ENCODE data around the gene NAT14.
"Not testable (repeated sequence)": the region's sequence is repeated elsewhere in the genome, so short reads cannot be mapped to it uniquely, and the experiment has no call there.

Gene NAT14

DNA sequence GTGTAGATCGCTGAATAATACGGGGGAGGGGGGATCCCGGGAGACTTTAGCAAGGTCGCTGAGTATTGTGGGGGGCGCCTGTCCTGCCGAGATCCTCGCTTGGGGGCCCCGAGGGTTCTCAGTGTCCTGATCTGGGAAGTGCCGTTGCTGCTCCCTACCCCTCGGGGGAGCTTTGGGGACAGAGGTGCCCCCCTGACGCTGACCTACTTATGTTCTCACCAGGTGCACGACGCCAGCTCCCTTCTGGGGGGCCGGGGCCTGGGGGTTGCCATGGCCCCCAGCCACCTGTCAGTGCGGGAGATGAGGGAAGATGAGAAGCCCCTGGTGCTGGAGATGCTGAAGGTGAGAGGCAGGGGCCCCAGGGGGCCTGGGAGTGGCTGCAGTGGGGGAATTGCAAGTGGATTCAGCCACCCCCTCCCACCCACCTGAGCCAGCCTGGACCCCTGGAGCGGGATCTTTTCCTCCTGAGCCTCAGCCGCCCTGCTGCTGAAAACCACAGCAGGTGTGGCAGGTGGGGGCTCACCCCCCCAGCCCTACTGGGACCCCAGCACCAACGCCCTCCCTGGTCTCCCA is 537 bp downstream of the NAT14 start:
- in situ Hi-C loops (cut with MboI; ENCODE audit: low sequenced_read_pairs), result no loop called here

DNA sequence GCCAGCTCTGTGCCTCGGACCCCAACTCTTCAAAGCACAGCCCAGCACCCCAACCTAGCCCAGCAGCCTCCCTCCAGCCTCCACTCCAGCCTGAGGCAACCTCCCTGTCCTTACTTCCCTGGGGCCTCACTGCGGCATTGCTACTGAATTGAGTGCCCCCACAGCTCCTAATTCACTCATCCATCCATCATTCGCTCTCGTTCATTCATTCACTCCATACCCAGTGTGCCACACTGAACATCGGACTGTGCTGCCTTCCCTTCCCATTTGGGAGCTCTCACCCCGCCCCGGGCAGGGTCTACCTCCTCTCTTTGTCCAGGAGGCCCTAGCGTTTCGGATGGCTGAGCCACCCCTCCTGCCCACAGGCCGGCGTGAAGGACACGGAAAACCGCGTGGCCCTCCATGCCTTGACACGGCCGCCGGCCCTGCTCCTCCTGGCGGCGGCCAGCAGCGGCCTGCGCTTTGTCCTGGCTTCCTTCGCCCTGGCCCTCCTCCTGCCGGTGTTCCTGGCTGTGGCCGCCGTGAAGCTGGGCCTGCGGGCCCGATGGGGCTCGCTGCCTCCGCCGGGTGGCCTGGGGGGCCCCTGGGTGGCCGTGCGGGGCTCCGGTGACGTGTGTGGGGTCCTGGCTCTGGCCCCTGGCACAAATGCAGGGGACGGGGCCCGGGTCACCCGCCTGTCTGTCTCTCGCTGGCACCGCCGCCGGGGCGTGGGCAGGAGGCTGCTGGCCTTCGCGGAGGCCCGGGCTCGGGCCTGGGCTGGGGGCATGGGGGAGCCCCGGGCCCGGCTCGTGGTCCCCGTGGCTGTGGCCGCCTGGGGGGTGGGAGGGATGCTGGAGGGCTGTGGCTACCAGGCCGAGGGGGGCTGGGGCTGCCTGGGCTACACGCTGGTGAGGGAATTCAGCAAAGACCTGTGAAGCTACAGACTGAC is 1.3 kb downstream of the NAT14 start:
- in situ Hi-C loops (cut with MboI; ENCODE audit: low sequenced_read_pairs), result no loop called here

DNA sequence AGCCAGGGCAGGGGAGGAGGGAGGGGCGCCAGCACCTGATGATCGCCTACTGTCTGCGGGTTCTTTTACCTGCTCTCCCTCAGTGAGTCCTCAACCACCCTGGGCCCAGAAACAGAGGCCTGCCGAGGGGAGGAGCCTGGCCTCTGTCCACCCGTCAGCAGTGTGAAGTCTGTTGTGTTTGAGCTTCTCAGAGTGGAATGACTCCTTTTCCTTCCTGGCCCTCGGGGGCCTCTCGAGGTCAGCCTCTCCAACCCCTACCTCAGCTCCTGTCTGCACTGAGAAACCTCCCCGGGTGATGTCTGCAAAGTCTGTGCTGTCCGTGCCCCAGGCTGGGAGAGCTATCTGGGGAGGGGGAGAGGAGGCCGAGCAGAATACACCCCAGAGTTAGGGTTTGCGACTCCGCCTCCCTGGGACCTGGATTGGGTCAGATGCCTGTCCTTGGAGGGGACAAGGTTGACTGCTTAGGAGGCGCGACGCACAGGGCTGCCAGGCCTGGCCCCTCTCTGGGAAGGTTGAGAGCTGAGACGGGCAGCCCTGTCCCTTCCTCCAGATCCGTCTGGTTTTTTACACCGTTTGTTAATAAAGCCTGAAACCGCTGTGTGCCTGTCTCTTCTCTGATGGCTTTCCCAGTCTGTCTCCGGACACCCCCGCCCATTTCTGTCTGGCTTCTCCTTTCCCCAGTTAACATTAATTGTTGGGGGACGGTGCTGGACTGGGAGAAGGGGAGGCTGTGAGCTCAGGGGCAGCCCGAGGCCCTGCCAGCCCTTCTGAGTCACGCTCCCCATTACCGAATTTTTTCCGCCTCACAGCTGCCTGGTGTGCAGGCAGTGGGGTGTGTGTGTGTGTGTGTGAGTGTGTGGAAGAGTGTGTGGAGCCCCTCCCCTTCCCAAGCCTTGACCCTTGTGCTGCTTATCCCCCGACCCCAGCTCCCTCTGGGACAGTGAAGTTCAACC is 2.3 kb downstream of the NAT14 start:
- in situ Hi-C loops (cut with MboI; ENCODE audit: low sequenced_read_pairs), result no loop called here

DNA sequence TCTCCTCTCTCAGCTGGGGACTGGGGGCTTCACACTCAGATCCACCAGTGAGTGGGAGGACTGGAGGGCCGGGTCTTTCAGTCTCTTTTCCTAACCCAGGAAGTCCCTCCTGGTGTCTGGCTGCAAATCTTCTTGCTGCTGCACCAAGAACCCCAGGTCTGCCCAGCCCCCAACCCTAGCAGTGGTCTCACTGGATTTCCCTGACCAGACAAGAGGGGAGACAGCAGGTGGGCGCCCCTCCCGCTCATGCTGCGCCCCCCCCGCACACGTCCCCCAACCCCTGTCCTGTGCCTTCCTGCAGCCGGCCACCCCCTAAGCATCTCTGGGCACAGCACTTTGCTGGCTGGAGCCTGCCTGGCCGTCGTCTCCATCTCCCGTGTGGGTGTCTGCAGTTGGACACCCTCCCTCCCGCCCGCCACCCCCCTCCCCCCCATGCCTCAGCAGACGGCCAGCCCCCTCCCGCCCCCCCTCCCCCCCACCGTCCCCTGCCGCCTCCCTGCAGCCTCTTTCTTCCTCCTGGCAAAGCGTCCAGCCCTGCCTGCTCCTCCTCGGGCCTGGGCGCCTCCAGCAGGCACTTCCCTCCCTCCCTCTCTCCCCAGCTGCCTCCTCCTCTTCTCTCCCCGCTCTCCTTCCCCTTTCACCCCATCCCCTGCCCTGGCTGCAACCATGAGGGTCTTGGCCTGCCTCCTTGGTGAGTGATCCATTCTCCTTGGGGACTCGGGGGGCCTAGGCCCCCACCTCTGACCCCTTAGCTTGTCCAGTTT is 3.1 kb downstream of the NAT14 start, which contains the start of gene SSC5D:
Gene SSC5D (plus strand): TSS at position 513 of the 764 bp plus-strand sequence. CDS start 154 bp downstream, at position 667.
- in situ Hi-C loops (cut with MboI; ENCODE audit: low sequenced_read_pairs), result no loop called here

DNA sequence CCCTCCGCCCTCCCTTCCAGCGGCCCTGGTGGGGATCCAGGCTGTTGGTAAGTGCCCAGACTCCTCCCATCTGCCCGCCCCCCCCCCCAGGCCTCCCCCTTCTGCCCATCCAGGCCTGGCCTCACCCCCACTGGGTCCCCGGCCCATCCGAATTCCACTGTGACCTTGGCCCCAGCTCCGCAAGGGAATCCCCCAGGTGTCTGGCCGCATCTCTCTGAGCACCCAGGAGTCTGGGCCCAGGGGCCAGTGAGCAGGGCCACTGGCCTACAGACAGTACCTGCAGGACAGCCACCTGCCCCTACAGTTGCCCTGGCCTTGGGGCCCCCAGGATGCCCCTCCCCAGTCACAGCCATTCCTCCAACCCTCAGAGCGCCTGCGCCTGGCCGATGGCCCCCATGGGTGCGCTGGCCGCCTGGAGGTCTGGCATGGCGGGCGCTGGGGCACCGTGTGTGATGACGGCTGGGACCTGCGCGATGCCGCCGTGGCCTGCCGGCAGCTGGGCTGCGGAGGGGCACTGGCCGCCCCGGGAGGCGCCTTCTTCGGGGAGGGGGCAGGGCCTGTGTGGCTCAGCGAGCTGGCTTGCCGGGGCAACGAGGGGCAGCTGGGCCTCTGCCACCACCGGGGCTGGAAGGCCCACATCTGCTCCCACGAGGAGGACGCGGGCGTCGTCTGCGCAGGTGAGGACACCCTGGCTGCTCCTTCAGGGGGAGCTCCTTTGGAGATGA is 4.2 kb downstream of the NAT14 start:
- in situ Hi-C loops (cut with MboI; ENCODE audit: low sequenced_read_pairs), result no loop called here

- in situ Hi-C loops (cut with MboI; ENCODE audit: low sequenced_read_pairs), result no loop called here
Measured at GRCh38 chr19:55489711-55490477, 4.9 kb downstream of the NAT14 start.

DNA sequence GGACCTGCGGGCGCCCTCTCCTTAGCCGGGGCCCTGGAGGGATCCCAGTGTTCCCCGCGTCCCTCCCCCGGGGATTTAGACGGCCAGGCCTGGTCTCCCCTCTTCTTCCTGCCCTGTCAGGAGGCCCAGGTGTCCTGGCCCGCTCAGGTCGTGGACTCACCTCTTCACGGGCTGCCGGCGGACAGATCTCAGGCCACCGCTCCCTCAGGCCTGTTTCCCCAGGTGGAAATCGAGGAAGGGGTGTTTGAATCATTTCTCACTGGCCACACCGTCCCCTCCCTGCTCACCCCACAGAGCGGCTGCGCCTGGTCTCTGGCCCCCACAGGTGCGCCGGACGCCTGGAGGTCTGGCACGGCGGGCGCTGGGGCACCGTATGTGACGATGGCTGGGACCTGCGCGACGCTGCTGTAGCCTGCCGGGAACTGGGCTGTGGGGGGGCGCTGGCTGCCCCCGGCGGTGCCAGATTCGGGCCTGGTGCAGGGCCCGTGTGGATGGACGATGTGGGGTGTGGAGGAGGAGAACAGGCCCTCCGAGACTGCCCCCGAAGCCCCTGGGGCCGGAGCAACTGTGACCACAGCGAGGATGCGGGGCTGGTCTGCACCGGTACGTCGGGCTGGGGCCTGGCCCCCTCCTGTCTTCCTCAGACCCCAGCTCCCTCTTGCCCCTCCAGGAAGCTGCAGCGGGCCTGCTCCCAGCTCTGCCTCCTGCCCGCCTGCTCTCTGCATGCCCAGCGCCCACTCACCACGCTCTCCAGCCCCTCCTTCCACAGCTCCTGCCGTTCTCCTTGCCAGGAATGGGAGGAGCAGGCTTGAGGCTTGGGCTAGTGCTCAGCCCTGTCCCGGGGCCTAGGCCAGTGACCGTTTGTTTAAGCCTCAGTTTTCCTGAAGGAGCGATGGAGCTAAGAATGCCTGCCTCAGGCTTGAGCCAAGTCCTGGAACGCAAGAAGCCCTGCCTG is 5.8 kb downstream of the NAT14 start:
- in situ Hi-C loops (cut with MboI; ENCODE audit: low sequenced_read_pairs), result no loop called here

DNA sequence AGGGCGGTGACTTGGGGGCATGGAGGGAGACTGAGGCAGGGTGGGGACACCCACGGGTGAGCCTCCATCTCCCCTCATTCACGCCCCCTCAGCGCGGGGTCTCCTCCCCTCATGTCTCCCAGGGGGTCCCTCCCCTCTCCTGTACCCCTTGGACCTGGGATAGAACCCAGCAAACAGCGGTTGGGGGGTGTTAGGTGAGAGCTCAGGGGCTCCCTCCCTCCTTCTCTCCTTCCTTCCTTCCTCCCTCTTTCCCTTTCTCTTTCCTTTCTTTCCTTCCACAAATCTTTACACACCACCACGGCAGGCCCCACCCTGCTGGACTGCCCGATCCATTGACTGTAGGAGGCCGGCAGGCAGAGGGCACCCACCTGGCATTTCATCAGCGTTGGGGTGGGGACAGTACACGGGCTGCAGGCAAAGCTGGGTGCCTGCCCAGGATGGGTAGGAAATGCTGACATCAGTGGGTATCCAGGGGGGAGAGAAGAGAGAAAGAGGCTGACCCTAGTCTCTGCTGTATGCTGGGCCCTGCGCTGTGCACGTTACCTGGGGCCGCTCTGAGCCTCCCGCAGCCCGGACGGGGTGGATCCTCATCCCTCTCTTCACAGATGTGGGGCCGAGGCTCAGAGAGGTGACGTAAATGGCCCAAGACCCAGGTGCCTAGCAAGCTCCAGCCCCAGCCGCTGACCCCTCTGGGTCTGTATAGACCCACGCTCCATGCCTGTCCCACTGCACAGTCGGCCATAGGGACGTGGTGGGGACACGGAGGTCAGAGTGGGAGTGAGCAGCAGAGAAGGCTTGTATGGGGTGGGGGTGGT is 6.8 kb downstream of the NAT14 start:
- in situ Hi-C loops (cut with MboI; ENCODE audit: low sequenced_read_pairs), result no loop called here

DNA sequence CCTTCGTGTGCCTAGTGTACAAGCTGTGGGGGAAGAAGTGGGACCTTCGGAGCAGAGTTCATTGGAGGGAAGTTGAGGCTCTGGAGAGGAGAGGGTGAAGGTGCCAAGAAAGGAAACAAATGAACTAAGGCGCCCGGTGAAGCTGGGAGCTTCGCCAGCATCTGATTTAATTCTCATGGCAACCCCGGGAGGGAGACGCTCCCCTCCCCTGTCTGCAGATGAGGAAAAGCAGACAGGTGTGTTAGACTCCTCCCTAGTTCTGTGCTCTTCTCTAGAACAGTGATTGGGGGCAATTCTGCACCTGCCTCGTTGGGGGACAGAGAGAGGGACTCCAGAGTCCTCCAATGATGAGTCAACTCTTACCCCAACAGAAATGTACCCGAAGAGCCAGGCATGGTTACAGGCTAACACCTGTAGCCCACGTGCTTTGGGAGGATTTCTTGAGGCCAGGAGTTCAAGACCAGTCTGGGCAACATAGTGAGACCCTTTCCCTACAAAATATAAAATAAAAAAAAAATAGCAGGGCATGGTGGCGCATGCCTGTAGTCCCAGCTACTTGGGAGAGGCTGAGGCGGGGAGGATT is 7.5 kb downstream of the NAT14 start:
- in situ Hi-C loops (cut with MboI; ENCODE audit: low sequenced_read_pairs), result no loop called here

DNA sequence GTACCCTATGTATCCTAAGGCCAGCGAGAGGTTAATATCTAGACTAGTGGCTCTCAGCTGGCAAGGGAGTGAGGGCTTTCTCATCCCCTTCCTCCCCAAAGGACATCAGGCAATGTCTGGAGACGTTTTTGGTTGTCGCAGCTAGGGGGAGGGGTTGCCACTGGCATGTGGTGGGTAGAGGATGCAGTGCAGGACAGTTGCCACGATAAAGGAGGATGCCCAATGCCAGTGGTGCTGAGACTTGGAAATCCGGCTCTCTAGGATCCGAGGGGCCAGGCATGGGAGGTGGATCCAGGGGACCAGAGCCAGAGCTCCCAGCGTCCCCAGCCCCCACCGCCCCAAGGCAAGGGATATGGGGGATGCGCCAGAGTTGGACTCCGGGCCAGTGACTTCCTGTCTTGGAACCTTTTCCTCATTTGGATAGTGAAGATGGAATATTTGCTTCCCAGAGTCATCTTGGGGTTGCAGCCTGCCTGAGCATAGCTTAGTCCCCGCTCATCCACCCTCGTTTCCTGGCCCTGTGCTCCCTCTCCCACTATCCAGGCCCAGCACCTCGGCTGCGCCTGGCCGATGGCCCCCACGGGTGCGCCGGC is 8.2 kb downstream of the NAT14 start:
- in situ Hi-C loops (cut with MboI; ENCODE audit: low sequenced_read_pairs), result no loop called here

DNA sequence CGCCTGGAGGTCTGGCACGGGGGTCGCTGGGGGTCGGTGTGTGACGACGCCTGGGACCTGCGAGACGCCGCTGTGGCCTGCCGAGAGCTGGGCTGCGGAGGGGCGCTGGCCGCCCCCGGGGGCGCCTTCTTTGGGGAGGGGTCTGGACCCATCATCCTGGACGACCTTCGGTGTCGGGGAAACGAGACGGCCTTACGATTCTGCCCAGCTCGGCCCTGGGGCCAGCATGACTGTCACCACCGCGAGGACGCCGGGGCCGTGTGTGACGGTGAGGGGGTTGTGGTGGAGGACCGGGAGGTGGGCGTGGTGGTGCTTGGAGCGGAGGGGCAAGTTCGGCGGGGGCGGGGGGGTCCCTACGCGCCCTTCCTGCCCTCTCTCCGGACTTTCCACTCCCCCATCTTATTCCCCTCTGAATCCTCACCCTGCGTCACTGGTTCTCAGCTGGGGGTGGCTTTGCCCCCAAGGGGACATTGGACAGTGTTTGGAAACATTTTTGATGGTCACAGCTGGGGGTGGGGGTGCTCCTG is 8.7 kb downstream of the NAT14 start:
- in situ Hi-C loops (cut with MboI; ENCODE audit: low sequenced_read_pairs), result no loop called here

DNA sequence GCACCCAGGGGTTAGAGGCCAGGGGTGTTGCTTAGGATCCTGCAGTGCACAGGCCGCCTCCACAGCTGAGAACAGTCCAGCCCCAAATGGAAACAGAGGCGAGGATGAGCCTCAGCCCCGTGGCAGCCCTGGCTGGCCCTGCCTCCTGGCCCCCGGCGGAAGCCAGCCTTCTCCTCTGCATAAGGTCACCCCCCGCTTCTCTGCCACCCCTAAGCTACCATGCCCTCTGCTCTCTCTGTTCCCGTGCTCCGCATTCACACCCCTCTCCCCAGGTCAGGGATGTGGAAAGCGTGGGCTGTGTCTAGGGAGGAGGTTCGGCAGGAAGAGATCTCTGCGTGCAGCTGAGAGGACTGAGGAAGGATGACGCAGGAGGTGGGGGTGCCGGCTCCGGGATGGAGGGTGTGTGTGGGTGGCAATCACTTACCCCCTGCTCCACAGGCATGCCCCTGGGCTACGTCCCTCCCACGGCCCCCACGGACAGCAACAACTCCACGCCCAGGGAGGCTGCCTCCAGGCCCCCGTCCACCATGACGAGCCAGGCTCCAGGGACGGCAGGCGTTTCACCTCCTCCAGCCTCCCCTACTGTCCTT is 9.3 kb downstream of the NAT14 start:
- in situ Hi-C loops (cut with MboI; ENCODE audit: low sequenced_read_pairs), result no loop called here

DNA sequence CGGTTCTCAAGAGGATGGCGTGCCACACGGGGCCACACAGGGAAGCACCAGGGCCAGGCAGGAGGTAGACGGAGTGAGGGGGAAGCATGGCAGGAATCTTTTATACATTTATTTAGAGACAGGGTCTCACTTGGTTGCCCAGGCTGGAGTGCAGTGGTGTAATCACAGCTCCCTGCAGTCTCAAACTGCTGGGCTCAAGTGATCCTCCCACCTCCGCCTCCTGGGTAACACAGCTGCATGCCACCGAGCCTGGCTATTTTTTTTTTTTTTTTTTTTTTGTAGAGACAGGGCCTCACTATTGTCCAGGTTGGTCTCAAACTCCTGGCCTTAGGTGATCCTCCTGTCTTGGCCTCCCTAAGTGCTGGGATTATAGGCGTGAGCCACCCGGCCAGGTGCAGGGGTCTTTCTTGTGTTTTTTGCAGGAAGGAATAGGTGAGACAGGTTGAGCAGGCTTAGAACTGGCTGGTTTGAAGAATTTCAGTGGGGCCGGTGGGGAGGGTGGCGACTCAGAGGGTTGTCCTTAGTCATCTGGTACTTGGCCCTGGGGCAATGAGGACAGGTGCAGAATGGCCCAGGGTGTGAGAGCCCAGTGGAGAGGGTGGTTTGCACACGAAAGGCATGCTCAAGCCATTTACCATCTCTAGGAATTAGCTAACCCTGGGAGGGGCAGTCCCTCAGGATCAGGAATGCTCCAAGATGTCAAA is 10.8 kb downstream of the NAT14 start:
- in situ Hi-C loops (cut with MboI; ENCODE audit: low sequenced_read_pairs), result no loop called here

DNA sequence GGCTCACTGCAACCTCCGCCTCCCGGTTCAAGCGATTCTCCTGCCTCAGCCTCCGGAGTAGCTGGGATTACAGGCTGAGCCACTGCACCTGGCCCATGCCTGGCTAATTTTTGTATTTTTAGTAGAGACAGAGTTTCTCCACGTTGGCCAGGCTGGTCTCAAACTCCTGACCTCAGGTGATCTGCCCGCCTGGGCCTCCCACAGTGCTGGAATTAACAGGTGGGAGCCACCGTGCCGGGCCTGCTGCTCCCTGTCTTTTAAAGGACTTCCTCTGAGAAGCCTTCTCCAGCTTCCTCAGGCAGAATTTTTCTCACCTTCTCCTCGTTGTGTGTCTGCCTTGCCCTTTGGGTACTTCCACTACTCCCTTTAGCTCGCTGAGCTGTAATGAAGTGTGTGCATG is 11.8 kb downstream of the NAT14 start:
- in situ Hi-C loops (cut with MboI; ENCODE audit: low sequenced_read_pairs), result not testable (repeated sequence)

- in situ Hi-C loops (cut with MboI; ENCODE audit: low sequenced_read_pairs), result no loop called here
Measured at GRCh38 chr19:55497763-55498162, 12.8 kb downstream of the NAT14 start.

Data from HL-60/S4 (cell line).